Measurements from ENCODE around the gene ARHGAP32.

The ARHGAP32 gene

DNA sequence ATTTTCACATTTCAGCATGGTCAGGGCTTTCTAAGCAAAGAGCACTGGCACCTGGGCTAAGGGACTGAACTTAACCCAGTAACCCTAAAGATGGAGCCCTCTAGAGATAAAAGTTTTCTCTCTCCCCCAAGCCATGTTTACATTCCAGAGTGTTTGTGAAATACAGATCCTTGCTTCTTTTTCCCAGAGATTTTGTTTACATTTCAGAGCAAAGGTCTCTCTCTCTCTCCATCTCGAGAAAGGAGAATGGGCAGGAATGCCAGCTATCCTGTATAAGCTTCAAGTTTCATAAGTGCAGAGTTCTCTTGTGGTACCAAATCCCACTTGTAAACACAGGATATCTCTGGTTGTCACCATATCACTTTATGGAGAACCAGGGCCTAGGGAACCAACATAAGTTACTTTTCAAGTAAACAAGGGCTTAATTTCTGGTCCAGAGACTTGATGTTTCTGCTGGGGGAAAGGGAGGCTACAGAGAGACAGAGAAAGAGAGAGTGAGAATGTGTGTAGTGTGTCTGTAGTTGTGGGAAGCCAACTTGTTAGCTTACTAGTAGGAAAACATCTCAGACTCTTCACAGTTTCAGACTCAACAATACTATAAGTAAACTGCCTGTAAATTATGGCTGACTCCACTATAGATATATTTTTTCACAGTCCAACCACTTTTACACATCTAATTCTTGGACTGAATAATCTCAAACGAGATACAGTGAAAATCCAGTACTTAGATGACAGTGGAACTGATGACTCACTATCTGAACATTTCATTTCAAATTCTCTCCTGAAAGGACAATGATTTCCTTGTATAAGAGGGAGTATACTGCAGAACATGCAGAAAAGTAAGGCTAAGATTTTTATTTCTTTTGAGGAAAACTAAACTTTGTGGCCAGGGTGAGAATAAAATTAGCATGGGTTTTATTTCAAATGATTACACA lies 76.2 kb downstream of the ARHGAP32 start:
- no peak for DNase-seq (ENCODE audit: low read depth in 2 of 2)

DNA sequence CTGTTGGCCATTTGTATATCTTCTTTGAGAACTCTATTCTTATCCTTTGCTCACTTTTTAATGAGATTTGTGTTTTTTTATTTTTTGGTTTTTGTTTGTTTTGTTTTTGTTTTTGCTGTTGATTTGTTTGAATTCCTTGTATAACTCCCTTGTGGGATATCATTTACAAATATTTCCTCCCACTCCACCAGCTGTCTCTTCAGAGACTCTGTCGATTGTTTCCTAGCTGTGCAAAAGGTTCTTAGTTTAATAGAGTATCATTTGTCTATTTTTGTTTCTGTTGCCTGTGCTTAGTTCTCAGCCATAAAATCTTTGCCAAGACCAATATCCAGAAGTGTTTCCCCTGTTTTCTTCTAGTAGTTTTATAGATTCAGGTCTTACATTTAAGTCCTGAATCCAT lies 82.4 kb downstream of the ARHGAP32 start:
- DNase-seq (ENCODE audit: low read depth in 2 of 2), result no peak

GRCh38 chr11:129106788-129107187 lies 85.3 kb downstream of the ARHGAP32 start:
- DNase-seq (ENCODE audit: low read depth in 2 of 2), result no peak

- no peak for DNase-seq (ENCODE audit: low read depth in 2 of 2)
Measured at GRCh38 chr11:129102756-129103155, 89.4 kb downstream of the ARHGAP32 start.

DNA sequence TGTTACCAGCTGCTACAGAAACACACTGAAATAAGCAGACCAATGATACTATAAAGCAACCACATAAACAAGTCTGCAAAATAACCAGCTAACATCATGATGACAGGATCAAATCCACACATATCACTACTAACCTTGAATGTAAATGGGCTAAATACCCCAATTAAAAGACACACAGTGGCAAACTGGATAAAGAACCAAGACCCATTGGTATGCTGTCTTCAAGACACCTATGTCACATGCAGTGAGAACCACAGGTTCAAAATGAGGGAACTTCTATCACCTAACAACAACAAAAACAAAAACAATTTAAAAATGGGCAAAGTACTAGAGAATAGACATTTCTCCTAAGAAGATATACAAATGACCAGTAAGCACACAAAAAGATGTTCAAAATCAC lies 89.9 kb downstream of the ARHGAP32 start:
- no peak for DNase-seq (ENCODE audit: low read depth in 2 of 2)

GRCh38 chr11:129093283-129093682 lies 98.8 kb downstream of the ARHGAP32 start:
- DNase-seq (ENCODE audit: low read depth in 2 of 2), result no peak

GRCh38 chr11:129090056-129090455 lies 102.1 kb downstream of the ARHGAP32 start:
- no peak for DNase-seq (ENCODE audit: low read depth in 2 of 2)

DNA sequence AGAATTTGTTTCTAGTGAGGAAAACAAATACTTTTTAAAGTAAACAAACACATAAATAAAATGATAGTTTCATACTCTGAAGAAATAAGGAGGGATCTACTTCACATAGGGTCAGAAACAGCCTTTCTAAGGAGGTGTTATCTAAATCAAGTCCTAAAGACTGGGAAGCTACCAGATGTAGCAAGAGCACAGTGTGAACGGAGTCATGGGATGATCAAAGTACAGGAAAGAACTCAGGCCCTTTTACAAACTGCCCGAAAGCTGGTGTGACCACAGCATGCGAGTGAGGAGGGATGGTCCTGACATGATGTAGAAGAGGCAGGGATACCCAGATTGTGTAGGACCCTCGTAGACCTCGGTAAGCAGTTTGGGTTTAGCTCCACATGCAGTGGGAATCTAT lies 102.8 kb downstream of the ARHGAP32 start:
- no peak for DNase-seq (ENCODE audit: low read depth in 2 of 2)

GRCh38 chr11:129086976-129087375 lies 105.1 kb downstream of the ARHGAP32 start:
- DNase-seq (ENCODE audit: low read depth in 2 of 2), result no peak

GRCh38 chr11:129077191-129077590 lies 114.9 kb downstream of the ARHGAP32 start:
- no peak for DNase-seq (ENCODE audit: low read depth in 2 of 2)

- DNase-seq (ENCODE audit: low read depth in 2 of 2), result no peak
Measured at GRCh38 chr11:129075757-129076156, 116.4 kb downstream of the ARHGAP32 start.

DNA sequence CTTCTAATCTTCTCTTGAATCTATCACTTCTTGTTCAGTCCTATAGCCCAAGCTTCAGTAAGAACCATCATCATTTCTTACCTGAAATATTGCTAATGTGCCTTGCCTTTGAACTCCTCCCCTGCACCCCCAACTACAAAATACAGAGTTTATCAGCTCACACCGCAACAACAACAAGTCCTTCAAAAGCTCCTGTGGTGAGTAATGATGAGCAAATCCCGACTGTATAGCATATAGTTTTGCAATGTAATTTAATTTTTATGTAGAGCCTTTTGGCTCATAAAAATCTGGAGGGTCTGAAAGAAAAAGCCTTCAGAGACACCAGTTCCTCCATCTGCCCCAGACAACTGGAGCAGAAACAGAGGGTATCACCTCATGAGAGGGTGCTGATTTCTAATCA lies 124.7 kb downstream of the ARHGAP32 start:
- no peak for DNase-seq (ENCODE audit: low read depth in 2 of 2)

- DNase-seq (ENCODE audit: low read depth in 2 of 2), result no peak
Measured at GRCh38 chr11:129066229-129066628, 125.9 kb downstream of the ARHGAP32 start.

- DNase-seq (ENCODE audit: low read depth in 2 of 2), result no peak
Measured at GRCh38 chr11:129063118-129063517, 129.0 kb downstream of the ARHGAP32 start.

GRCh38 chr11:129061492-129062230 lies 130.5 kb downstream of the ARHGAP32 start:
- no peak for DNase-seq (ENCODE audit: low read depth in 2 of 2)

DNA sequence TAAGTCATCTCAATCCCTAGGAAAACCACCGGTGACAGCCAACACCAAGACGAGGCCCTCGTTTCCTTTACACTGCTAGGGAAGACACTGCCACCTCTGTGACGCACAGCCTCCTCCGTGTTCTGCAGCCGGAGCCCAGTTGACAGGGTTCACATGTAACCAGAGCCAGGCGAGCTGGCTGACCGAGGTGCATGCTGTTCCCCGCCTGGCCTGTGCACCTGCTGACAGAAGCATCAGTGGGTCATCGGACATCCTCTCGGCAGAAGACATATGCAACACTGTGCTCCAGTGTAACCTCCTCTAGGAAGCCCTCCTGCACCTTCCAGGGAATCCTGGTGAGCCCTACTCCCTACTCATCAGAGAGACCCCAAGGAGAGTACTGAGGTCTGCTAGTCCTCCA lies 135.2 kb downstream of the ARHGAP32 start:
- no peak for DNase-seq (ENCODE audit: low read depth in 2 of 2)

DNA sequence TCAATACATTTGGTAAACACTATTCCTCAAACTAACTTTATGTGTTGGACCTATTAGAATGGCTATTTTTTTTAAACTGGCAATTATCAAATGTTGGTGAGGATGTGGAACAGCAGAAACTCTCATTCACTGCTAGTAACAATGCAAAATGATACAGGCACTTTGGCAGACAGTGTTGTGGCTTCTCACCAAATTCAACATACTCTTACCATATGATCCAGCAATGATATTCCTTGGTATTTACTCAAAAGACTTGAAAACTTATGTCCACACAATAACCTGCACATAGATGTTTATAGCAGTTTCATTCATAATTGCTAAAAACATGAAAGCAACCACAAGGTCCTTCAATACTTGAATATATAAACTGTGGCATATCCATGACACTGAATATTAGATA lies 136.9 kb downstream of the ARHGAP32 start:
- DNase-seq (ENCODE audit: low read depth in 2 of 2), result no peak

DNA sequence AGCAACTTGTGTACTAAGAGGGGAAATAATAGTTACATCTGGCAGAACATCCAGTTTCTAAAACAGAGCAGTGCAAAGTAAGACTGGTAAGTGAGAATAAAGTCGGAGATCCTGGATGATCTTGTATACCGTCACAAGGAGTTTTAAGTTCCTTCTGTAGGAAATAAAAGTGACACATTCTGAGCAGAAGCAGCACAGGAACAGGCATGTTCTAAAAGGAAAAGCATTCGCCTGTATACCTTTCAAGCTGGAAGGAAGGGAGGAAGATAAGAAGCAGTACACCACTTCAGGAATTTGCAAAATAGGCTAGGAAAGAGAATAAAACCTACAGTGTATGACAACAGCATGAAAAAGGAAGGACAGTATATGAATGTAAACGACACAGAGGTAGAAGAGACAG lies 143.2 kb downstream of the ARHGAP32 start:
- DNase-seq (ENCODE audit: low read depth in 2 of 2), result no peak

GRCh38 chr11:129045150-129045549 lies 147.0 kb downstream of the ARHGAP32 start:
- DNase-seq (ENCODE audit: low read depth in 2 of 2), result no peak

DNA sequence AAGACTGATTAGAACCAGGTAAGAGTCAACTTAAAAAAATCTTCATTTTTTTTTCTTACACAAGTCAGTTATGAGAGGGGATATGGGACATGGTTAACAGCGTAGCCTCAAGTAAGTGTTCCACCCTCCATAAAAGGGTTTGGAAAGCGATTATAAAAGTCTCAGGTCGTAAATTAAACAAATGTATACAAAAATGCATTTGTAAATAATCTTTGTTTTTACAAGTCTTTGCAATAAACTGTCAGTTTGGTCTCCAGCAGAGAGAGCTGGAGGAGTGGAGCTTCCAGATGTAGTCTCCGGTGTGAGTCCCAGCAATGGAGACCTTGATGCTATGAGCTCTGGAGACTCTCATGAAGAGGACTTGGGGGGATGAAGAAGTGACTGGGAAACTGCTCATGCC lies 149.6 kb downstream of the ARHGAP32 start:
- DNase-seq (ENCODE audit: low read depth in 2 of 2), result no peak

DNA sequence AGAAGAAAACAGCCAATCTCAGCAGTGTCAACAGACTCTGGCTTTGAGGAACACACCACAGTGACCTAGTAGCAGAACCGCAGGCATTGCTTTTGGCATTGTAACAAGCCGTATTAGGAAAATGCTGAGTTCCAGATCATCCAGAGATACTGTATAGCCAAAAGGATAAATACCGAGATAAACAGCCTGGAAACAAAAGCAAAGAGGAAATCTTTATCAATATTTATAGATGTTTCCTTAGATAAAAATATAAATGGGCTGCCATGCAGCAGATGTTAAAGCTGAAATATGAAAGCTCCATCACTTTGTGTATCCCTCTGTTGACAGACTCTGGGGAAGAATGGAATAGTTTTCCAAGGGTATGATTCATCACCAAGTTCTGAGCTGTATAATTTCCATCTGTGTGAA lies 150.5 kb downstream of the ARHGAP32 start:
- no peak for DNase-seq (ENCODE audit: low read depth in 2 of 2)

- DNase-seq (ENCODE audit: low read depth in 2 of 2), result no peak
Measured at GRCh38 chr11:129040934-129041333, 151.2 kb downstream of the ARHGAP32 start.

DNA sequence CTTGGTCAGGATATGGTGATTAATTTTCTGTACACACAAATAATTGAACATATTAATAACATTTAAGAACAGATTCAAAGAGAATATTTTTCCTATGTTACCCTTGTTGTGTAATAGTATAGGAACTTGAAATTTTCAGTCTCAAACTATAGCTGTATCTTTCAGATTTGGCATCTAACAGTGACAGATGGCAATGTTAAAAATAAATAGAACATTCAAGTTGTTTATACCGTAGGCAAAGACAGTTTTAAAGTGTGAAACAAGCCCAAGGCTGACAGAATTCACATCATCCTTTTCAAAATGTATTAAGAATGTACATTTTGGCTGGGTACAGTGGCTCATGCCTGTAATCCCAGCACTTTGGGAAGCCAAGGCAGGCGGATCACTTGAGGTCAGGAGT lies 156.9 kb downstream of the ARHGAP32 start:
- DNase-seq (ENCODE audit: low read depth in 2 of 2), result no peak

Data from stimulated activated CD4-positive, alpha-beta T cell treated with anti-CD3 and anti-CD28 coated beads, Interleukin-15, amount 100 ng/mL, for 48 hours (primary cell).